NCI-H2227 (cell line): Measurements from ENCODE around the gene EXOC6B.
"Not testable (repeated sequence)": the region's sequence is repeated elsewhere in the genome, so short reads cannot be mapped to it uniquely, and the experiment has no call there.

Source experiments
- DNase-seq: peaks from one replicate; lab custom pipeline; 2025; ENCODE audit not compliant: unreplicated experiment; lab: John Stamatoyannopoulos, UW

EXOC6B gene

DNA sequence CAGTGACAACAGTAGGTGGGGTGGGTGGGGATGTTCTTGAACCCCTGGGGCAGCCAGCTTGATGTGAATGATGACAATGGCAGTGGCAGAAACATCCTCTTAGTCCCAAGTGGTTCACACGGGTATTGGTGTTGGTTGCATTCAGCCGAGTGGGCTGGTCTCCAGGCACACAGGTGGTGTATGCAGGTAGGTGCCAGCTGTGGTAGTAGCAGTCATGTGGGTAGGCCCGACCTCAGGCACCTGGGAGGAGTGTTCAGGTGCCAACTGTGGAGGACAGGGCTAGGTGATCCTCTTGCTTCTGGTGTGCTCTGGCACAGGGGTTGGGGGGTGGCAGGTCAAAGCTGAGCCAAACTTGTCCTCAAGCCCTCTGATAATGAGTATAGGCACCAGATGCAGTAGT lies 350.6 kb downstream of the EXOC6B start:
- DNase-seq, result no peak

DNA sequence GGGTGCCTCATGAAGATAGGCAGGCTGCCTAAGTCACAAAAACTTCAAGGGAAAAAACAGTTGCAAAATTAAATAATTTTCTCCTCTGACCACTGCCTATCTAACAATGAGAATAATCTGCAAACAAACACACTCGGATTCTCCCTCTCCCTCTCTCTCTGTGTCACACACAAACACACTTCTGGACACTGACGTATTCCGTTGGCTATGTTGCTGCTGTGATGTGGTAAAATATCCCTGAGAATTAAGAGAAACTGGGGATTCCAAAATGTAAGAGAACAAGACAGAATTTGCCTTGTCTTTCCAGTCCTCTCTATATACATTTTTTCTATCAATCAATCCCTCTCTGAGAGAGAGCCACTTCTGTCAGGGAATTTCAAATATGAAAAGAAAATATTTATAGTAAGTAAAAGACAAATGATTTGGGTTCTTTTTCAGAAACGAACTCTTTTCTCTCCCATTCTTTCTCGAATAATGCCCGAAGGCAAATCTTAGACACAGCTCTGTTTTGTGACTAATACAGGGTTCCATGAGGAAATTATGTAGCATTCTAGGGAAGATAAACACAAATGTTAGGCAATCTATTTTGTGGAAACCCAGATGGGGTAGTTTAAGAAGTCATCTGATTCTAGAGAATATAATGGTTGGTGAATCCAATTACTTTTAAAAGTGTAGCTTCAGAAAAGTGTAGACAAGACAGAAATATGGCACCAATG lies 367.9 kb downstream of the EXOC6B start:
- no peak for DNase-seq

DNA sequence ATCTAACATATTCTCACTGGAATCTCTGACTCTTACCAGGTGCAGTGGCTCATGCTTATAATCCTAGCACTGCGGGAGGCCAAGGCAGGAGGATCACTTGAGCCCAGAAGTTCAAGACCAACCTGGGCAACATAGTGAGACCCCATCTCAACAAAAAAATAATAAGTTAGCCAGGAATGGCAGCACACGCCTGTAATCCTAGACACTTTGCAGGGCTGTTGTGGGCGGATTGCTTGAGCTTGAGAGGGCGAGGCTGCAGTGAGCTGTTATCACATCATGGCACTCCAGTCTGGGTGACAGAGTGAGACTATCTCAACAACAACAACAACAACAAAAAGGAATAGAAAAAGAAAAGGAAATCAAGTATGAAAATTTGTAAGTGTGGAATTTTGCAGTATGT lies 371.6 kb downstream of the EXOC6B start:
- DNase-seq, result no peak

DNA sequence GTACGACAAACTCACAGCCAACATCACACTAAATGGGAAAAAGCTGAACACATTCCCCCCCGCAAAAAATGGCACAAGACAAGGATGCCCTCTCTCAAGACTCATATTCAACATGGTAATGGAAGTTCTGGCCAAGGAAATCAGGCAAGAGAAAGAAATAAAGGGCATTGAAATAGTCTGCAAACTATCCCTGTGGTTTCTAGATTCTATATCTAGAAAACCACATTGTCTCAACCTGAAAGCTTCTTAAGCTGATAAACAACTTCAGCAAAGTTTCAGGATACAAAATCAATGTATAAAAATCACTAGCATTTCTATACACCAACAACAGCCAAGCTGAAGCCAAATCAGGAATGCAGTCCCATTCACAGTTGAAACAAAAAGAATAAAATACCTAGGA lies 383.6 kb downstream of the EXOC6B start:
- DNase-seq, result no peak

DNA sequence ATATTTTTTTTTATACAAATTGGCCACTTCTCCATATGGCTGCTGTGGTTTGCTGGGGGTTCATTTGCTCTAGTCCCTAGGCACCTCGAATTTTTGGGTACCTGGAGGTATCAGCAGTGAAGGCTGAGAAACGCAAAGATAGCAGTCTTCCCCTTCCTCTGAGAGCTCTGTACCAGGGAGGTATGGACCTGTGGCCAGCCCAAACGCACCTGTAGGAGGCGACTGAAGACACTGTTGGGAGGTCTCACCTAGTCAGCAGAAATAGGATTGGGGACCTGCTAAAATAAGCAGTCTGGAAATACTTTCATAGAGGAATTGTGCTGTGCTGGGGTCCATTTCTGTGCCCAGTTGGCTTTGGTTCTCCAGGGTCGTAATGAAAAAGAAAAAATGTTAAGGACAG lies 385.9 kb downstream of the EXOC6B start:
- no peak for DNase-seq

DNA sequence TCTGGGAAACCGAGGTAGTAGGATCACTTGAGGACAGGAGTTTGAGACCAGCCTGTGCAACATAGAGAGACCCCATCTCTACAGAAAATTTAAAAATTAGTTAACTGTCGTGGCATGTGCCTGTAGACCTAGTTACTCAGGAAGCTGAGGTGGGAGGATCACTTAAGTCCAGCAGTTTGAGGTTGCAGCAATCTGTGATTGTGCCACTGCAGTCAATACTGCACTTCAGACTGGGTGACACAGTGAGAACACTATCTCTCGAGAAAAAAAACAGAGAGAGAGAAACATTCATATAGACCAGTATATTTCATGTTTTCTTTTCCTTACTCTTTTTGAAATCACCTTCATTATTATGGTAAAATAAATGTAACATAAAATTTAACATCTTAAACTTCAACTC lies 387.5 kb downstream of the EXOC6B start:
- no peak for DNase-seq

DNA sequence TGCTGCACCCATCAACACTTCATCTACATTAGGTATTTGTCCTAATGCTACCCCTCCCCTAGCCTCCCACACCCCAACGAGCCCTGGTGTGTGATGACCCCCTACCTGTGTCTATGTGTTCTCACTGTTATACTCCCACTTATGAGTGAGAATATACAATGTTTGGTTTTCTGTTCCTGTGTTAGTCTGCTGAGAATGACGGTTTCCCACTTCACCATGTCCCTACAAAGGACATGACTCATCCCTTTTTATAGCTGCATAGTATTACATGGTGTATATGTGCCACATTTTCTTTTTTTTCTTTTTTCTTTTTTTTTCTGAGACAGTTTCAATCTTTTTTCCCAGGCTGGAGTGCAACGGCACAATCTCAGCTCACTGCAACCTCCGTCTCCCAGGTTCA lies 394.1 kb downstream of the EXOC6B start:
- no peak for DNase-seq

DNA sequence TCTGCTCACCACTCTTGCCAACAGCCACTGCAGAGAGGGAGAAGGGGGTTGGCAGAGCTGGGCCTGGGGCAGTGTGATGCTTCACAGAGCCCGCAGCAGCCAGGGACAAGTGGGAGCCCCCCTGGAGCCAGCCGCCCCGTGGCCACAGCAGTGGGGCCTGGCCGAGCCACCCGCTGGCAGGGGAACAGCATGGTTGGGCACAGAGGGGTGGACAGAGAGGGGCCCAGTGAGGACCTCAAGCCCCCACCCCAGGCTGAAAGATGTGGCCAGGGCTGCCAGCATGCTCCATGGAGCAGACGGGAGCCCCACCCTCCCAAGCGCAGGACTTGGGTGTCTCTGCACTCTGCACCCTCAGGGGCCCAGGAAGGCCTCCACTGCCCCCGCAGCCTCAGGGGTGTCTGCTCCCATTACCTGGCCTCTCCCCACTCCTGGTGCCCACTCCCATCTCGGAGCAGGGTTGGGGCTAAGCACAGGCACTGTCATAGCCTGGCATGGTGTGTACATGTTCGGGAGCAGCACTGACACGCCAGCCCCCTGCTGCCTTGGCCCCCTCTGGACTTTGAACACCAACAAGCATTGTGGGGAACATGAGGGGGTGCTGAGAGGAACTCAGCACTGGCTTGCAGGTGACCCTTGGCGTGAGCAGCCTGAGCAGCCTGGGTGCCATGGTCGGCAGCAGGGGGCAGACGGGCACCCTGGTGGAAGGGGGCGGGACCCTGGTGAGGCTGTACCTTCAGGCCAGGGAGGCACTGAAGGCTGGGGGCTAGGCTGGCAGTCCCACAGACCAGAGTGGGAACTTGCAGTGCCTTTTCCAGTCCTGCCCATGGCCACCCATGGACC lies 398.6 kb downstream of the EXOC6B start:
- DNase-seq, result no peak

DNA sequence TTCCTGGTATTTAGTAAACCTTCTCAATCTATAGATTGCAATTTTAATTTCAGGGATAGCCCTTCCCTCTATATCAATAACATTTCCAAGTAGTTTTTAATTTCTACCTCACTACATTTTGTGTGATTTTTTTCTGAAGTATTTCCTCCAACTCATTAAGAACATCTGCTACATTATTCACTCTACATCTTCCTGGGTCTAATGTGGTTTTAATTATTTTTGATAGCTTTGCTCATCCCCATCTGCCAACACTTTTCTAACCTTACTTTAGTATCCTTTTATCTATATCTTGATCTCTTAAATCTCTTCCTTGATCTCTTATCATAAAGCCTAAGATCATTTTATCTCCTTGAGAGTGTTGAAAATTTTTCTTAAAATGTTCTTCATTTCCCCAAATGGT lies 399.8 kb downstream of the EXOC6B start:
- DNase-seq, result no peak

DNA sequence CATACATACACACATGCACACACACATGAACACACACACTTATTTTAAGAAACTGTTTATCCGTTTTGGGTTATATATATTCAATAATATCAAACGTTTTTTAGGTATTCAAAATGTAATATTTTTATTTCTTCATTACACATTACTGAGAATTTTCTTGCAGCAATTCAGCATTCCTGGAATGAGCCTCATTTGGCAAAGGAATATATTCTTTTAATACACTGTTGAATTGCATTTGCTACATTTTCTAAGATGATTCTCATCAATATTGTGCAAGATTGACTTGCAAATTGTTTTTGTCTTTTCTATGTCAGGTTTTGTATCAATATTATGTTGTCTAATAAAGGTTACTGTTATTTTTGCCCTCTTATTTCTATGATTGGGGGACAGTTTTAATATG lies 402.1 kb downstream of the EXOC6B start:
- DNase-seq, result no peak

DNA sequence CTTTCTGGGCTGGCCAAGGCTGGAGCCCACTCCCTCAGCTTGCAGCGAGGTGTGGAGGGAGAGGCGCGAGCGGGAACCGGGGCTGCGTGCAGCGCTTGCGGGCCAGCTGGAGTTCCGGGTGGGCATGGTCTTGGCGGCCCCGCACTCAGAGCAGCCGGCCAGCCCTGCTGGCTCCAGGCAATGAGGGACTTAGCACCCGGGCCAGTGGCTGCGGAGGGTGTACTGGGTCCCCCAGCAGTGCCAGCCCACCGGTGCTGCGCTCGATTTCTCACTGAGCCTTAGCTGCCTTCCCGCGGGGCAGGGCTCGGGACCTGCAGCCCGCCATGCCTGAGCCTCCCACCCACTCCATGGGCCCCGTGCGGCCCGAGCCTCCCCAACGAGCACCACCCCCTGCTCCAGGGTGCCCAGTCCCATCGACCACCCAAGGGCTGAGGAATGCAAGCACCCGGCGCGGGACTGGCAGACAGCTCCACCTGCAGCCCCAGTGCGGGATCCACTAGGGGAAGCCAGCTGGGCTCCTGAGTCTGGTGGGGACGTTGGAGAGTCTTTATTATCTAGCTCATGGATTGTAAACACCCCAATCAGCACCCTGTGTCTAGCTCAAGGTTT lies 404.0 kb downstream of the EXOC6B start:
- DNase-seq, result not testable (repeated sequence)

DNA sequence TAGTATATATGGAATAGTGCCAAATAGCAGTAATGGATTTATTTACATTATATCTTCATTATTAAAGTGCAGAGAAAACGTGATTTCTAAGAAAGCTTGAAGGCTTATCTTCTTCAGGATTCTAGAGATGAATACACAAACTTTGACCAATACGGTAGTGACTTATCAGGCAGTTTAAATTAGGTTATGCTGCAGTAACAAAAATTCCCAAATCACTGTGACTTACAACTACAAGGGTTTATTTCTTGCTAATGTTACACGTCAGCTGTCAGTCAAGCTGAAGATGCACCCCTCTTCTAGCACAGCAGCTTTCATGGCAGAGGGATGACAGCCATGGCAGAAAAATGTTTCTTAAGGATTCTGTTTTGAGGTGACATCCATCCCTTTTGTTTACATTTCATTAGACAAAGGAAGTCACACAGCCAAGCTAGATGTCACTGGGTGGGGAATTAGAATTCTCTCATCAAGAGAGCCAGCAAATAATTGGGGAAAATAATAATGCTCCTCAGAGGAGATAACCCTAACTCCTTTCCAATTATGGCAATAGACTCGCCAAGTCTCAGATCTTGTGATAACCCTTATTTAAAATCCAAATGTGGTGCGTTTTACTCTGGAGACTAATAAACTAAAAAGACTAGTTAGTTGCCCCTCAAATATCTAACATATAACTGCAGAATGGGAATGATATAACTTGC lies 409.9 kb downstream of the EXOC6B start:
- no peak for DNase-seq

DNA sequence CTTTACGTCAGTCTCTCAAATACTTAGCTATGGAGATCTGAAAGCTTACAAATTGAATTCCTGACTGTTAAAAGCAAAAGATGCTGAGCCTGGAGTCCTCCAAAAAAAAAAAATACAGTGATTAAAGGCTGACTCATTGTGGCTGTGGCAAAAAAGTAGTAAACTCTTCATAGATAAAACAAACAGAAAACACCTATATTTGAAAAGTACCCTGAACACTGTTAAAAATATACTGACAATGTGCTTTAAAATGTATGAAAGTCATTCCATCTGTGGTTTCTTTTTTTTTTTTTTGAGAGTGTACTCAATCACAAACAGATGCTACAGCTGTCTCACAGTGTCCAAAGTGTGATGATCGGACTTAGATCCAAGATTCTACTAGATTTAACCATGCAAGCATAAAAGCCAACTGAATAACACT lies 410.6 kb downstream of the EXOC6B start:
- no peak for DNase-seq

DNA sequence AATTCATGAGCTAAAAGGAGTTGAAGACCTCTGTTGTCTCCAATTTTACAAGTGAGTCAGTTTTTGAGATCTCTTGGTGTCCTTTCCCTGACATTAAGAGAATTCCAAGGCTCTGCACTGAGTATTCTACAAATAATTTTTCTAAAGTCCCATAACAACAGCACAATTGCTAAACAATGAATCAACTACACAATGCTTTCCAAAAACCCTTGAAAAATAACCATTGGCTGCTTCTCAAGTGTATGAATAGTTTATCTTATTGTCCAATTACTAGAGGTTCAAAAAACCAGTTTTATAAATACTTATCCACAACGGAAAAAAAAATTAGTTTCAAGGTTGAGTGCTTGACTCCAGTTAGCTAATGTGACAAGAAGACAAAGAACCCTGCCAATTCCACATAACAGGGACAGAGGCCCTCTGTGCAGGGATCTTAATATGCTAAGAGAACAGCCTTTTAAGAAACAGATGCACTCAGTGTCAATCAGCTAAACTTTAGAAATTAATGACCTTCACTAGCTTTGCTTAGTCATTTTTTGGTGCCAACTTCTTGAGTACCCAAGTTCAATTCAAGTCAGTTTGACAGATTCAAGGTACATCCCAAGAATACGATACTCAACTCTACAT lies 411.6 kb downstream of the EXOC6B start:
- no peak for DNase-seq

DNA sequence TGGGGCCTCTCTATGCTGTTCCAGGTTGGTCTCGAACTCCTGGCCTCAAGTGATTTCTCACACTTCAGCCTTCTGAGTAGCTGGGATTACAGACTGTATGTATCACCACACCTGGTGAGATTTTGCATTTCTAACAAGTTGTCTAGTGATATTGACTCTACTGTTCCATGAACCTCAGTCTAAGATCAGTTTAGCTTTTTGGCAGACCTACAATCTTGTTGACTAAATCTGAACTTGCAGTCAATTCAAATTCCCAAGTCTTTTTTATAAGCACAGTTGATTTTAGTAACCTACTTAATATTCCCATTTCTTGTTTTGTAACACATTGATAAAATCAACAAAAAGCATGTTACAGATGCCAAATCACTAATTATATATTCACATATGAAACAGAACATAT lies 412.1 kb downstream of the EXOC6B start:
- no peak for DNase-seq

DNA sequence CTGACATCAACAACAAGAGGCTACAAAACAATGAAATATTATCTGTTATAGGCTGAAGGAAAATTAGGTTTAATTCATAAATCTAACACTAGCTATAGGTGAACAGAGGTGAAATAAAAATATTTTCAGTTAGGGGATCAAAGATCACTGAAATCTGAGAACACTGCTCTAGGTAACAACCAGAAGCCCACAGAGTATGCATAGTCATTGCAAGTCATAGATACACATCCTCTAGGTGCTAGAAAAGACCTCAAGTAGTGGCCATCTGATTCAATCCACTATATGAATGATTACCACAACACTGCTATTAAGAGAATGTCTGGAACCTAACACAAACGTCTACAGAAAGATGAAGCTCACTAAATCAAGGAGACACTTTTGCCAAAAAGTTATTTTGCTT lies 413.6 kb downstream of the EXOC6B start:
- DNase-seq, result no peak

DNA sequence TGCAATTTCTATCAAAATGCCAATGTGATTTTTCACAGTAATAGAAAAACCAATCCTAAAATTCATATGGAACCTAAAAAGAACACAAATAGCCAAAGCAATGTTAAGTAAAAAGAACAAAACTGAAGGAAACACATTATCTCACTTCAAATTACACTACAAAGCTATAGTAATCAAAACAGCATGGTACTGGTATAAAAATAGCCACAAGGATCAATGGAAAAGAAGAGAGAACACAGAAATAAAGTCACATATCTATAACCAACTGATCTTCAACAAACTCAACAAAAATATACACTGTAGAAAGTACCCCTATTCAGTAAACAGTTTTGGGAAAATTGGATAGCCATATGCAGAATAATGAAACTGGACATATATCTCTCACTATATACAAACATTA lies 426.0 kb downstream of the EXOC6B start:
- DNase-seq, result no peak

DNA sequence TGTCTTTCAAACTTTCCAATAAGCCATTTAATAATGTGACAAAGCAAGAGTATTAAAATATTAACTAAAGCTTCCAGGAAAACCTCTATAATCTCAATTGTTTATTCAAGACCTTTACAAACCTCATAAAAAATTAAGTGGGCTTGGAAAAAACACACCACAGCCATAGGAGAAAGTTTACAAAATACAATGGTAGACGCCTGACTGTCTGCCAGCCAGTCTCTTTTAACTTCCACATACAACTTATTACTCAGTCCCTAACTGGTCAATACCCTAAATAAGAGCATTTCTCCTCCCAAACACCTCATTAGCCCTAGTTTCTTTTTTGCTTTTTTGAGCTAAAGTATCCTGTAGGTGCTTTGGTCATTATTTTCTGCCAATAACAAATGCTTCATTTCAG lies 430.7 kb downstream of the EXOC6B start:
- DNase-seq, result no peak

DNA sequence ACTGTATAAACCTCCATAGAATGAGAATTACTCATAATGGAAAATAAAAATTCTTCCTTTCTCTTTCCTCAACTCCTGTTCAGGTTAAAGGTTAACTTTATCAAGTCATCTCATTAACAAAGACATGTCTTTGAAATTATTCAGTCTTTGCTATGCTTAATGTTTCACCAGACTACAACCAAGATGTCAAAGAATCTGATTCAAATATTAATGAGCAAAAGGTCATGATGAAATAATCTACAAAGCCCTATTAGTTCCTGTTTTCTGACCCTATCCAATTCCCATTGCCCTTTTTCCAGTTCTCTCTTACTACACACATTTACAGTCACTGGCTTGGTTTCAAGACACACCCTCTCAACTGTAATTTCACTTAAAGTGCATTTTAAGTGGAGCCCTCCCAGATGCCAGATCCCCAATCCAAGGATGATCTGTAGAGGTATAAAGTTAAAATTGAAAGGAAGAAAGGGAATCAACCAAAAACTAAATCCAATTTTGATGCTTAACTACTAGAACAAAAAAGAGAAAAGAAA lies 431.2 kb downstream of the EXOC6B start:
- no peak for DNase-seq

DNA sequence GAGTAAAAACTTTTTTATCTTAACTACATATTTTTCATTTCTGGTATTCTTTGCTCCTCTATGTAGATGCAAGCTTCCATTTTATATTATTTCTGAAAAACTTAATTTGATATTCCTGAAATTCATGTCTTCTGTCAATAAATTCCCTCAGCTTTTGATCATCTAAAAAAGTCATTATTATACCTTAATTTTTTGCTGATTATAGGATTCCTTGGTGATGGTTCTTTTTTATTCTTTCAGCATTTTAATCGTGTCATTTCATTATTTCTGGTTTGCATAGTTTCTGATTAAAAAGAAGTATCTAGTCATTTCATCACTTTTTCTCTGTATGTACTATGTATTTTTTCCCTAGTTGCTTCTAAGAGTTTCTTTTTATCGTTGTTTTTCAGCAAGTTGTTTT lies 436.4 kb downstream of the EXOC6B start:
- no peak for DNase-seq

DNA sequence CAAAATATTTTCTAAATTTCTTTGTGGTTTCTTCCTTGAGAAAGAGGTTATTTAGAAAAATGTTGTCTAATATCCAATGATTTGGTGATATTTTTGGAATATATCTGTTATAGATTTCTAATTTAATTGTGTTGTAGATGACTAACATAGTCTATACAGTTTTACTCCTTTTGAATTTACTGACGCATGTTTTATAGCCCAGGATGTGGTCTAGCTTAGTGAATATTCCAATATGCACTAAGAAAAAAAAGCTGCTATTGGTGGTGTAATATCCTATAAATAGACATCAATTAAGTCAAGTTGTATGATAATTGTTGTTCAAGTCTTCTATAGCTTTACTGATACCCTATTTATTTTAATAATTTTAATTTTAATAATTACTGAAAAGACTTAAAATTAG lies 437.6 kb downstream of the EXOC6B start:
- DNase-seq, result no peak
